WERI-Rb-1 (cell line): ENCODE data around the gene DACH1.

Source experiments
- DNase-seq: peaks from one replicate; pipeline ENCODE4 v3.0.0-alpha.2; 2020
- H3K27ac ChIP-seq: fragments of 250-450 bp; sonication (Bioruptor Pico); 2 replicates; pipeline ENCODE4 v1.5.1; 2020; ENCODE audit warnings: mild to moderate bottlenecking, moderate library complexity
- H3K27me3 ChIP-seq: fragments of 250-450 bp; sonication (Bioruptor Pico); 2 replicates; pipeline ENCODE4 v1.5.1; 2021; ENCODE audit warnings: mild to moderate bottlenecking, low read depth, moderate library complexity; ENCODE audit not compliant: insufficient read depth, severe bottlenecking
- H3K36me3 ChIP-seq: fragments of 250-450 bp; sonication (Bioruptor Pico); 2 replicates; pipeline ENCODE4 v1.5.1; 2020; ENCODE audit warnings: mild to moderate bottlenecking, moderate library complexity
- H3K4me3 ChIP-seq: 2 replicates; pipeline ENCODE4 v1.5.1; 2011; ENCODE audit warnings: low read depth, mild to moderate bottlenecking, control low read depth, low read length
- H3K9me3 ChIP-seq: fragments of 250-450 bp; sonication (Bioruptor Pico); 2 replicates; pipeline ENCODE4 v1.5.1; 2021; ENCODE audit warnings: mild to moderate bottlenecking, moderate library complexity; ENCODE audit not compliant: severe bottlenecking
- TF ChIP-seq, protein P1 (sequence below): IDR thresholded peaks from 2 replicates; pipeline ENCODE4 v1.5.1; 2011; ENCODE audit warnings: low read depth, mild to moderate bottlenecking, control low read depth, inconsistent platforms, low read length

The DACH1 gene

GRCh38 chr13:71699342-71699741, 167.7 kb downstream of the DACH1 start:
- no peaks in the 10 kb centered on the region for H3K9me3 ChIP-seq
- DNase-seq: no peak
- no peaks in the 10 kb centered on the region for H3K36me3 ChIP-seq
- no peaks in the 10 kb centered on the region for H3K27me3 ChIP-seq
- H3K27ac ChIP-seq: no peak overlapping the region
- no peak overlapping the region for H3K4me3 ChIP-seq
- TF ChIP-seq, protein P1, sequence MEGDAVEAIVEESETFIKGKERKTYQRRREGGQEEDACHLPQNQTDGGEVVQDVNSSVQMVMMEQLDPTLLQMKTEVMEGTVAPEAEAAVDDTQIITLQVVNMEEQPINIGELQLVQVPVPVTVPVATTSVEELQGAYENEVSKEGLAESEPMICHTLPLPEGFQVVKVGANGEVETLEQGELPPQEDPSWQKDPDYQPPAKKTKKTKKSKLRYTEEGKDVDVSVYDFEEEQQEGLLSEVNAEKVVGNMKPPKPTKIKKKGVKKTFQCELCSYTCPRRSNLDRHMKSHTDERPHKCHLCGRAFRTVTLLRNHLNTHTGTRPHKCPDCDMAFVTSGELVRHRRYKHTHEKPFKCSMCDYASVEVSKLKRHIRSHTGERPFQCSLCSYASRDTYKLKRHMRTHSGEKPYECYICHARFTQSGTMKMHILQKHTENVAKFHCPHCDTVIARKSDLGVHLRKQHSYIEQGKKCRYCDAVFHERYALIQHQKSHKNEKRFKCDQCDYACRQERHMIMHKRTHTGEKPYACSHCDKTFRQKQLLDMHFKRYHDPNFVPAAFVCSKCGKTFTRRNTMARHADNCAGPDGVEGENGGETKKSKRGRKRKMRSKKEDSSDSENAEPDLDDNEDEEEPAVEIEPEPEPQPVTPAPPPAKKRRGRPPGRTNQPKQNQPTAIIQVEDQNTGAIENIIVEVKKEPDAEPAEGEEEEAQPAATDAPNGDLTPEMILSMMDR: no peak

DNA sequence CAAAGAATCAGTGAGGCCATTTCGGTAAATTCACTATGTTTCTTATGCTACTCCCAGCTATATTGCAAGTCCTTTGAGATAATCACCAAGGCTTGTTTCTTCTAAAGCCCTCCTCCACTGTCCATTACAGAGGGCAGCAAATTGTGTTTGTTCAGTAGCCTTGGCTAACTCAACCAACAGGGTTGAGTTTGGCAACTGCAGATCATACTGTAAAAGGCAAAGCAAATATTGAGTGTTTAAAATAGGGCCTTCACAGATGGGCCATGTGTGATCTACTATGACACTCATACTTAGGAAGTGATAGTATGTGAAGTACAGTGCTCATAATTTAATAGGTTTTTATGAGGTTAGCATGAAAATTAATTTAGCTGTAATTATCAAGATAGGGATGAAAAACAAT, 171.3 kb downstream of the DACH1 start:
- TF ChIP-seq, protein P1: no peak
- H3K36me3 ChIP-seq: no peaks in the 10 kb centered on the region
- no peak overlapping the region for H3K4me3 ChIP-seq
- H3K9me3 ChIP-seq: no peaks in the 10 kb centered on the region
- no peak for DNase-seq
- no peak overlapping the region for H3K27ac ChIP-seq
- H3K27me3 ChIP-seq: no peaks in the 10 kb centered on the region

DNA sequence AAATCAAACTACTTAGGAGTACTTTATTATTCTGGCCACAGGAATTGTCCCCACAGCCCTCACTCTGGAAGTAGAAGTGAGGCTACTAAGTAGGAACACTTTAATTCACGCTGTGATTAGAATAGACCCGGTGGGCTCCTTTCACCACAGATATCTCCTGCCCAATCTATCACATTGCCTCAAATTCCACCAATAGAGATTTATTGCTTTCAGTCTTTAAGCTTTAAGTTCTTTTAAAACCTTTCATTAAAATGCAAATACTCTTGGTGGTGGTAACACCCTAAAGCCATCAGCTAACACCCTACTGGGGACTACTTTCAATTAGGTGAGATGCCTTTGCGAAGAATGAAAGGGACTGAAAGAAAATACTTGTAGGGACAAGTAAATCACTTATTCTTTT, 181.9 kb downstream of the DACH1 start:
- Histone ChIP-seq H3K9me3 (no peaks in the 10 kb centered on the region), H3K36me3 (no peaks in the 10 kb centered on the region), H3K27ac (no peak overlapping the region), H3K4me3 (no peak overlapping the region), H3K27me3 (no peaks in the 10 kb centered on the region)
- DNase-seq: peak; percentile 46
- TF ChIP-seq, protein P1: no peak

DNA sequence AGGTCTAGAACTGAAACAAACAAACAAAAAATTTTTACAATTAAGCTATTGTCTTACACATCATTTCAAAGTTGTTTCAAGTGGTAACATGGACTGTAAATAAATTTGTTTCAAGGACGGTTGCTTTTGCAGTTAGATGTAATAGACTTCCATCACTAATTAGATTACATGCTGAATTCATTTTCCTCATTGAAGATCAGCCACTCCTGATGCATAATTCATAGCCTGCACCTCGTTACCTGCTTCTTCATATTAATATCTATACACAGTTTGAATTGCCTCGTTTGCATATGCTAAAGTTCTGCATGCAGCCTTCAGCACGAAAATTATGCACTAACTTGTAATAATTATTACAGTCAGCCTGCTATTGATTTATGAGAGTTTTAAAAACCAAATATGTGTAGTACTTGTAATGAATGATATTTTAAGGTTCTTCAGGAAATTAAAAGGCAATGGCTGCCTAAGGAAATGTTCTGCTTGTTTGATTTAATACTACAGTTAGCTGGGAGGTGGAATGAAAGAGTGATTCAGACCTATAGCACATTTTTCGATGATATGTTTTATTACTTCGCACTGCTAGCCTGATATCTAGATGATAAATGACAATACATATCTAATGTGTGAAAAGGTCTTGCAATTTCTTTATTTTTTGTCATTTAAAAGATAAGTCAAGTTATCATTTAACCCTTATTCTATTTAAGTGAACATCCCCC, 184.9 kb downstream of the DACH1 start:
- TF ChIP-seq, protein P1: no peak
- no peaks in the 10 kb centered on the region for H3K27me3 ChIP-seq
- DNase-seq: no peak
- H3K27ac ChIP-seq: no peak overlapping the region
- H3K9me3 ChIP-seq: no peaks in the 10 kb centered on the region
- H3K4me3 ChIP-seq: no peak overlapping the region
- no peaks in the 10 kb centered on the region for H3K36me3 ChIP-seq

- no peaks in the 10 kb centered on the region for H3K27me3 ChIP-seq
- no peak overlapping the region for H3K27ac ChIP-seq
- no peak for DNase-seq
- TF ChIP-seq, protein P1: no peak
- no peaks in the 10 kb centered on the region for H3K9me3 ChIP-seq
- no peak overlapping the region for H3K4me3 ChIP-seq
- no peaks in the 10 kb centered on the region for H3K36me3 ChIP-seq
Observed at GRCh38 chr13:71677124-71677523, 189.9 kb downstream of the DACH1 start.

DNA sequence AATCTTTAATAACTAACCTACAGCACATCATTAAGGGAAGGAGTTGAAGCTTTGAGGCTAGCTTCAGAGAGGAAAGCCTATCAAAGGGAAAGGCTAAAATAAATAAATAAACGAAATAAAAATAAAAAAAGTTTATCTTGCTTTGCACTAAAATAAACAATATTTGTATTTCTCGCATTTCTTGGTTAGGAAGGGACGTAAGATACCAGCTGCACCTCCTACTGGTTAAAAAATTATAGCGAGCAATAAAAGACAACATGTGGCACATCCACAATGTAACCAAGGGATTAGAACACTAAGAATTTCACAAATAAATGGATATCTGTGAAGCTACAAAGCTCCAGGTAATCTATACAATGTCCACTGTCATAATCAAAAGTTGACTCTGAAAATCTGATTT, 194.5 kb downstream of the DACH1 start:
- no peak for DNase-seq
- no peaks in the 10 kb centered on the region for H3K36me3 ChIP-seq
- no peak overlapping the region for H3K4me3 ChIP-seq
- no peaks in the 10 kb centered on the region for H3K9me3 ChIP-seq
- TF ChIP-seq, protein P1: no peak
- H3K27ac ChIP-seq: no peak overlapping the region
- no peaks in the 10 kb centered on the region for H3K27me3 ChIP-seq
